Peyer's patch (tissue), 4 donors: Measurements from ENCODE around the gene CABCOCO1. TPM values are rescaled to one million over a fixed set of nuclear protein-coding genes. Genes with fewer than 3 reads are reported as not detected.

Experiments used
- DNase-seq, 3 donors: peaks; one replicate each; pipeline ENCODE4 v3.0.0-alpha.2; 2017 to 2019
- H3K27ac ChIP-seq, 4 donors: fragments of 200-600 bp; sonication (generic); one replicate each; pipeline ENCODE4 v1.5.1; 2016 to 2019
- H3K27me3 ChIP-seq, 2 donors: fragments of 200-600 bp; sonication (generic); one replicate each; pipeline ENCODE4 v1.5.1; 2019
- H3K36me3 ChIP-seq, 3 donors: fragments of 200-600 bp; sonication (generic); one replicate each; pipeline ENCODE4 v1.5.1; 2016 to 2019
- H3K4me1 ChIP-seq, 4 donors: fragments of 200-600 bp; sonication (generic); one replicate each; pipeline ENCODE4 v1.5.1; 2016 to 2019
- H3K4me3 ChIP-seq, 4 donors: fragments of 200-600 bp; sonication (generic); 1 replicate in 3 of 4; 2 replicates in 1 of 4; pipeline ENCODE4 v1.5.1; 2016 to 2019; ENCODE audit warnings: mild to moderate bottlenecking in 1 of 4
- H3K9me3 ChIP-seq, 4 donors: fragments of 200-600 bp; sonication (generic); one replicate each; pipeline ENCODE4 v1.5.1; 2016 to 2019; ENCODE audit warnings: mild to moderate bottlenecking in 1 of 4
- POLR2A ChIP-seq, 2 donors: fragments of 450-650 bp; IDR thresholded peaks; one replicate each; pipeline ENCODE4 v1.5.1; 2017; ENCODE audit warnings: antibody characterized with exemption in 2 of 2, mild to moderate bottlenecking in 2 of 2, moderate library complexity in 2 of 2
- total RNA-seq, 4 donors: library from RNA; depleted of rRNA; stranded (reverse); fragments of >200 nt; gene quantifications; one replicate each; pipeline ENCODE4 v1.1.0, GENCODE V29; 2016
- TF ChIP-seq, protein P1 (sequence below), 6 experiments: fragments of 450-650 bp in 4 of 6; fragments of 200-600 bp in 2 of 6; sonication (generic) in 1 of 6; IDR thresholded peaks; one replicate each; pipeline ENCODE4 v1.5.1; 2017 to 2019; ENCODE audit warnings: antibody characterized with exemption in 6 of 6, mild to moderate bottlenecking in 3 of 6, moderate library complexity in 1 of 6

The CABCOCO1 gene
- total RNA-seq, 4 donors from 2014 or later: not detected

DNA sequence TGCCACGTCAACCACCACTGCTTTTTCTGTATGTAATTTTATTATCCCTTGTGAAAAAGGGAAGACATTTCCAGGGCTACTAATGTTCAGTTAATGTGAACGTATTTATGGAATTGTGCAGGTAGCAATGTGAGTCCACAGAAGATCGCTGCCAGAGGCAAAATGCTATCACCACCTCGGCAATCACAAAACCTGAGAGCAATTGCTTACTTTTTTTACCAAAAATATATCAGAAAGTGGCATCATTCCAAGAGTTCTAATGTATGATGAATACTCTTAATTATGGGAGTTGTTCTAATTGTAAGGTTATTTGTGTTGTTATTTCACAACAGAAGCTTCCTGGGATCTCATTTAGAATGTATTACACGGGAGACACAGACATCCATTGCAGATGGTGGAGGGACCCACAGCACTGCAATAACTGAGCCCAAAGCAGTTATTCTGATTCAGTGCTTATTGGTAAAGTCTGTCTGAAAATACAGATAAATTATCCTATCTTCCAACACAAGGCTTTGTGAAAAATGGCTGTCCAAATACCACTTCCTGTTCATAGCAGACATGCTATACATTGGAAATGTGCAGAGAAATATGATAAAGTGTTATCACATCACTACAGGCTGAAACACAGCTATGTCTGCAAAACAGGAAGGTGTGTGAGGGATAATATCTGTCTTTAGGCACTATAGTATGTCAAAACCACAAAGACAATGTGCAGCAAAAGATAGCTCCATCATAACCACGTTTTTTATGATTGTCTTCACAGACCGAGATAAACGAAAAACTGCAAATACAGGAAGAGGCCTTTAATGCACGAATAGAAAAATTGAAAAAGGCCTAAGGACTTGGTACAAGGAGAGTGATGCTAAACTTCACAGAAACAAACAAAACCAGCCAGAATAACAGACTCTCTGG, 102.7 kb downstream of the CABCOCO1 start:
- H3K9me3 ChIP-seq: no peaks in the 10 kb centered on the region
- no peaks in the 10 kb centered on the region for H3K36me3 ChIP-seq
- TF ChIP-seq POLR2A (IDR thresholded peaks at IDR 0.05): no peak
- TF ChIP-seq, protein P1, sequence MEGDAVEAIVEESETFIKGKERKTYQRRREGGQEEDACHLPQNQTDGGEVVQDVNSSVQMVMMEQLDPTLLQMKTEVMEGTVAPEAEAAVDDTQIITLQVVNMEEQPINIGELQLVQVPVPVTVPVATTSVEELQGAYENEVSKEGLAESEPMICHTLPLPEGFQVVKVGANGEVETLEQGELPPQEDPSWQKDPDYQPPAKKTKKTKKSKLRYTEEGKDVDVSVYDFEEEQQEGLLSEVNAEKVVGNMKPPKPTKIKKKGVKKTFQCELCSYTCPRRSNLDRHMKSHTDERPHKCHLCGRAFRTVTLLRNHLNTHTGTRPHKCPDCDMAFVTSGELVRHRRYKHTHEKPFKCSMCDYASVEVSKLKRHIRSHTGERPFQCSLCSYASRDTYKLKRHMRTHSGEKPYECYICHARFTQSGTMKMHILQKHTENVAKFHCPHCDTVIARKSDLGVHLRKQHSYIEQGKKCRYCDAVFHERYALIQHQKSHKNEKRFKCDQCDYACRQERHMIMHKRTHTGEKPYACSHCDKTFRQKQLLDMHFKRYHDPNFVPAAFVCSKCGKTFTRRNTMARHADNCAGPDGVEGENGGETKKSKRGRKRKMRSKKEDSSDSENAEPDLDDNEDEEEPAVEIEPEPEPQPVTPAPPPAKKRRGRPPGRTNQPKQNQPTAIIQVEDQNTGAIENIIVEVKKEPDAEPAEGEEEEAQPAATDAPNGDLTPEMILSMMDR (IDR thresholded peaks at IDR 0.05): no peak
- no peak for DNase-seq
- no peak overlapping the region for H3K27ac ChIP-seq
- no peaks in the 10 kb centered on the region for H3K27me3 ChIP-seq
- H3K4me3 ChIP-seq: no peak overlapping the region
- H3K4me1 ChIP-seq: peaks cover 0 to 8% (median 0%) of the 10 kb centered on the region in 4 donors

DNA sequence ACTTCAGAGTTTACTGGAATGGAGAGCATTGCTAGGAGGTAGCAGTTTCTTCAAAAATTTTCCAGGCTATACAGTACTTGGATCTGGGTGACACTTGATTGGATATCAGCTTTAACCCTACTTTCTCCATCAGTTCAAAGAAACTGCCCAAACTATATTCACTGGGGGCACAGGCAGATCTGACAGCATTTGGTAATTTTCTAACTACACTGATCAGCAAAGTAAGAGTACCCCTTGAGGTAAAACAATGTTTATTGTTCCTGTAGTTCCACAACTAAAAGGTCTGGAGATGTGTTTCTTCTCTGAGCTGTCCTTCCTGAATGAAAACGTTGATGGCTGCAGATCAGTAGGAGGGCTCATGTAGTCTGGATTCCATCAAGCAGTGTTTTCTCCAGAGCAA, 104.2 kb downstream of the CABCOCO1 start:
- Histone ChIP-seq H3K4me3 (no peak overlapping the region), H3K27me3 (no peaks in the 10 kb centered on the region), H3K9me3 (no peaks in the 10 kb centered on the region), H3K36me3 (no peaks in the 10 kb centered on the region), H3K27ac (no peak overlapping the region), H3K4me1 (peaks cover 0 to 4% (median 0%) of the 10 kb centered on the region in 4 donors)
- no peak for TF ChIP-seq POLR2A (IDR thresholded peaks at IDR 0.05)
- TF ChIP-seq, protein P1 (IDR thresholded peaks at IDR 0.05): no peak
- no peak for DNase-seq

DNA sequence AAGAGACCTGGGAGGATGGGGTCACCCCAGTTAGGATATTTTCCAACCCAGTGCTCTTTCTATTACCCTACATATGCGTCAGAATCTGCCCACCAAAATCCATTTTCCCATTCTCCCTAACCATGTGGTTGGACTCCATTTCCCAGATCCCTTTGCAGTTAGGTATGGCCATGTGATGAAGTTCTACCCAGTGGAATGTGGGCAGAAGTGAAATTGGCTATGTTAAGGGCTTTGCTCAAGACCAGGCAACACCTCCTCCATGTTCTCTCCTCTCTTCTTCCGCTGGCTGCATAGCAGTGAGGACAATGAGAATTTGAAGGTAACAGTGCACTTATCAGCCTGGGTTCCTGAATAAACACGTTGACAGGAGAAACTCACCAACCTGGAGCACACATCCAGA, 111.3 kb downstream of the CABCOCO1 start:
- Histone ChIP-seq H3K4me1 (no peaks in the 10 kb centered on the region), H3K9me3 (no peaks in the 10 kb centered on the region), H3K27me3 (no peaks in the 10 kb centered on the region), H3K27ac (no peak overlapping the region), H3K36me3 (no peaks in the 10 kb centered on the region), H3K4me3 (no peak overlapping the region)
- no peak for TF ChIP-seq POLR2A (IDR thresholded peaks at IDR 0.05)
- no peak for DNase-seq

DNA sequence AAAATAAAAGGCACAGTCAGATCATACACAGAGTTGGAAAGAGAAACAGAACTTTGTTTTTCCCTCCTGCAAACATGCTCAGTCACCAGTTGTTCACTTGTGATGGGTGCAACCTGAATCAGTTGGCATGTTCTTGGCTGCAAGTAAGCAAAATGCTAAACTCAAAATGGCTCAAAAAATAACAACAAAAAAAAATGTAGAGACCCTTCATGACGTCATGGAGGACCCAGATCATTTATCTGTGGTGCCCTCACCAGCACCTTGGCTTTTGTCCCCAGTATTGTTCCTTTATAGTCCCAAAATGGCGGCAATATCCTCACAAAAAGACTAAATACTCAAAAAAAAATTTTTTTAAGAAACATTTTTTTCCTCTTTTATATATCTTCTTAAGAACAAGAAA, 112.4 kb downstream of the CABCOCO1 start:
- H3K4me1 ChIP-seq: no peaks in the 10 kb centered on the region
- TF ChIP-seq, protein P1 (IDR thresholded peaks at IDR 0.05): no peak
- TF ChIP-seq POLR2A (IDR thresholded peaks at IDR 0.05): no peak
- H3K27me3 ChIP-seq: no peaks in the 10 kb centered on the region
- no peaks in the 10 kb centered on the region for H3K9me3 ChIP-seq
- H3K36me3 ChIP-seq: no peaks in the 10 kb centered on the region
- H3K4me3 ChIP-seq: no peak overlapping the region
- no peak overlapping the region for H3K27ac ChIP-seq
- no peak for DNase-seq

DNA sequence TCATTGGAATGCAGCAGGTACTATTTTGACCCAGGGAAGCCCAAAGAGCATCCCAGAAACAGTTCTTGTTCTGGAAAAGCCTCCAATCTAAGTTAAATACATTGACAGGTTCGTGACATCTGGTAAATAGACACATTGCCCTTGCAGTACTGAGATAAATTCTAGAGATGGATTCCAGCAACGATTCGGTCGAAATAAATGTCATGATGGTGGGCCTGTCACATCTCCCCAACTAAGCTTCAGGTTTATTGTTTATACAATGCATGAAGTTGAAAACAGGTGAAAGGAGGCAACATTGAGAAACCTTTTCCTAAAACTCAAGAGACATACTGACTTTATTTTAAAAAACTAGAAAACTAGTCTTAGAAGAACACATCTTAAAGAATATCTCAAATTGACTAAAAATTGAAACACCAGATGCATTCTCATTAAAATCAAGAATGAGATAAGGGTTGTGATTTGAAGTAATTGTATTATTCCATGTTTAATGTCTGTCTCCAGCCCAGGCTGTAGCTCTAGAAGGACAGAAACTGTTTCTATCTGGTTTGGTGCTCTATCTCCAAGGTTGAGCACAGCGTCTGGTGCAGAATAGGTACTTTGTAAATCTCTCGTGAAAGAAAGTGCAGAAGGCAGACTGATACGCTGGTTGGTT, 114.0 kb downstream of the CABCOCO1 start:
- H3K4me3 ChIP-seq: no peak overlapping the region
- no peak overlapping the region for H3K27ac ChIP-seq
- H3K4me1 ChIP-seq: no peaks in the 10 kb centered on the region
- H3K36me3 ChIP-seq: no peaks in the 10 kb centered on the region
- H3K9me3 ChIP-seq: no peaks in the 10 kb centered on the region
- no peak for TF ChIP-seq POLR2A (IDR thresholded peaks at IDR 0.05)
- TF ChIP-seq, protein P1 (IDR thresholded peaks at IDR 0.05): no peak
- H3K27me3 ChIP-seq: no peaks in the 10 kb centered on the region
- no peak for DNase-seq

DNA sequence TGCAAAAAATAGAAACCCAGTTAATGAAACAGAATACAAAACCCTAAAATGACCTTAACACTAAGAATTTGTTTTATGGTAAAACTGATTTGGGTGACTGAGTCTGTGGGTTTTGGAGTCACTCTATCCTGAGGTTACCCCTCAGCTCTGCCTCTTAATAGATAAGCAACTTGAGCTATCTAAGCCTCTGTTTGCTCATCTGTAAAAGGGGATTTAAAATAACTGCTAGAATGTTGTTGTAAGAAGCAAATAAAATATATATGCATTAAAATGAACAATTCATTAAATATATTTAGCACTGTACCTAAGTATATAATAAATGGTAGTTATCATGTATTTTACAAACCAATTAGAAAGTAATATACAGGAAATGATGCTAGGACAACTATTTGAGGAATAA, 115.4 kb downstream of the CABCOCO1 start:
- DNase-seq: no peak
- no peaks in the 10 kb centered on the region for H3K36me3 ChIP-seq
- no peaks in the 10 kb centered on the region for H3K4me1 ChIP-seq
- H3K27me3 ChIP-seq: no peaks in the 10 kb centered on the region
- no peaks in the 10 kb centered on the region for H3K9me3 ChIP-seq
- TF ChIP-seq, protein P1 (IDR thresholded peaks at IDR 0.05): no peak
- no peak for TF ChIP-seq POLR2A (IDR thresholded peaks at IDR 0.05)
- H3K27ac ChIP-seq: no peak overlapping the region
- no peak overlapping the region for H3K4me3 ChIP-seq
